ENCODE results near the gene RIC3.
A peak's percentile ranks its signal among the peaks of the same experiment; 100 is the strongest.

The RIC3 gene

GRCh38 chr11:8192896-8193209 lies 24.0 kb upstream of the RIC3 start:
- no peak overlapping the region for H3K27ac ChIP-seq (ENCODE audit: low read depth, low read length, poor library complexity, severe bottlenecking)
- H3K9me2 ChIP-seq (ENCODE audit: low read depth, low read length), result no peaks in the 10 kb centered on the region
- TF ChIP-seq CTCF (IDR thresholded peaks at IDR 0.05; ENCODE audit: low read length), result no peak
- TF ChIP-seq EZH2 (IDR thresholded peaks at IDR 0.05; ENCODE audit: borderline replicate concordance, low read length), result no peak
- no peak overlapping the region for H3K4me2 ChIP-seq (ENCODE audit: low read length)
- H3K4me3 ChIP-seq (ENCODE audit: low read depth, low read length, poor library complexity, severe bottlenecking), result no peak overlapping the region
- no peaks in the 10 kb centered on the region for H4K20me1 ChIP-seq (ENCODE audit: insufficient read depth, low read length)
- no peaks in the 10 kb centered on the region for H3K79me2 ChIP-seq (ENCODE audit: insufficient read depth, low read length)
- H3K27me3 ChIP-seq (ENCODE audit: insufficient read depth, low read length), result no peaks in the 10 kb centered on the region
- H3K9me3 ChIP-seq (ENCODE audit: low read length), result no peaks in the 10 kb centered on the region
- no peaks in the 10 kb centered on the region for H3F3A ChIP-seq (ENCODE audit: insufficient read depth, low read length)
- no peaks in the 10 kb centered on the region for H3K36me3 ChIP-seq (ENCODE audit: insufficient read depth, low read length)
- H3K4me1 ChIP-seq (ENCODE audit: insufficient read depth, low read length, severe bottlenecking), result no peaks in the 10 kb centered on the region
- H3K9ac ChIP-seq (ENCODE audit: low read length), result no peak overlapping the region
- H2AFZ ChIP-seq (ENCODE audit: low read length), result no peak overlapping the region

GRCh38 chr11:8192016-8192895 lies 23.4 kb upstream of the RIC3 start:
- no peak overlapping the region for H2AFZ ChIP-seq (ENCODE audit: low read length)
- no peaks in the 10 kb centered on the region for H3K9me2 ChIP-seq (ENCODE audit: low read depth, low read length)
- H3K27me3 ChIP-seq (ENCODE audit: insufficient read depth, low read length), result no peaks in the 10 kb centered on the region

GRCh38 chr11:8190431-8190830 lies 21.6 kb upstream of the RIC3 start:
- TF ChIP-seq CTCF (IDR thresholded peaks at IDR 0.05; ENCODE audit: low read length) (no peak), EZH2 (IDR thresholded peaks at IDR 0.05; ENCODE audit: borderline replicate concordance, low read length) (no peak)
- Histone ChIP-seq H3K9me2 (ENCODE audit: low read depth, low read length) (no peaks in the 10 kb centered on the region), H3K4me2 (ENCODE audit: low read length) (no peak overlapping the region), H3K79me2 (ENCODE audit: insufficient read depth, low read length) (no peaks in the 10 kb centered on the region), H2AFZ (ENCODE audit: low read length) (no peak overlapping the region), H3K9ac (ENCODE audit: low read length) (no peak overlapping the region), H3K36me3 (ENCODE audit: insufficient read depth, low read length) (no peaks in the 10 kb centered on the region), H4K20me1 (ENCODE audit: insufficient read depth, low read length) (no peaks in the 10 kb centered on the region), H3K4me1 (ENCODE audit: insufficient read depth, low read length, severe bottlenecking) (no peaks in the 10 kb centered on the region), H3K27ac (ENCODE audit: low read depth, low read length, poor library complexity, severe bottlenecking) (no peak overlapping the region), H3K27me3 (ENCODE audit: insufficient read depth, low read length) (no peaks in the 10 kb centered on the region), H3K9me3 (ENCODE audit: low read length) (no peaks in the 10 kb centered on the region), H3K4me3 (ENCODE audit: low read depth, low read length, poor library complexity, severe bottlenecking) (no peak overlapping the region), H3F3A (ENCODE audit: insufficient read depth, low read length) (no peaks in the 10 kb centered on the region)

More at GRCh38 chr11:8192016-8192895, 23.4 kb upstream of the RIC3 start:
- Histone ChIP-seq H3K4me2 (ENCODE audit: low read length) (no peak overlapping the region), H3K4me3 (ENCODE audit: low read depth, low read length, poor library complexity, severe bottlenecking) (no peak overlapping the region), H3K36me3 (ENCODE audit: insufficient read depth, low read length) (no peaks in the 10 kb centered on the region), H3F3A (ENCODE audit: insufficient read depth, low read length) (no peaks in the 10 kb centered on the region), H3K79me2 (ENCODE audit: insufficient read depth, low read length) (no peaks in the 10 kb centered on the region), H3K9me3 (ENCODE audit: low read length) (no peaks in the 10 kb centered on the region), H4K20me1 (ENCODE audit: insufficient read depth, low read length) (no peaks in the 10 kb centered on the region), H3K9ac (ENCODE audit: low read length) (no peak overlapping the region), H3K4me1 (ENCODE audit: insufficient read depth, low read length, severe bottlenecking) (no peaks in the 10 kb centered on the region), H3K27ac (ENCODE audit: low read depth, low read length, poor library complexity, severe bottlenecking) (no peak overlapping the region)
- TF ChIP-seq EZH2 (IDR thresholded peaks at IDR 0.05; ENCODE audit: borderline replicate concordance, low read length), result no peak
- TF ChIP-seq CTCF (IDR thresholded peaks at IDR 0.05; ENCODE audit: low read length), result peak; percentile 67

All from OCI-LY1 (cell line).